Small intestine (tissue), 7 donors: Measurements from ENCODE around the gene MISP. TPM values are rescaled to one million over a fixed set of nuclear protein-coding genes. Genes with fewer than 3 reads are reported as not detected.
A peak's percentile ranks its signal among the peaks of the same experiment; 100 is the strongest.
"Not testable (repeated sequence)": the region's sequence is repeated elsewhere in the genome, so short reads cannot be mapped to it uniquely, and the experiment has no call there.

Experiments used
- DNase-seq, 2 donors: peaks; one replicate each; pipeline versions ENCODE4 v3.0.0 to v3.0.0-alpha.2; 2013
- FAIRE-seq: peaks from 2 replicates; lab custom pipeline; 2012; peaks lifted over from hg19 to GRCh38; lab: Jason Lieb, UNC
- H3K27ac ChIP-seq, 3 donors: one replicate each; pipeline ENCODE4 v1.5.1; 2013; ENCODE audit warnings: low read length in 2 of 3, mild to moderate bottlenecking in 2 of 3, control low read depth in 1 of 3, inconsistent platforms in 1 of 3, low read depth in 1 of 3, moderate library complexity in 1 of 3
- H3K27me3 ChIP-seq, 3 donors: one replicate each; pipeline ENCODE4 v1.6.1; 2013; ENCODE audit warnings: low read length in 3 of 3, inconsistent platforms in 1 of 3; ENCODE audit not compliant: control insufficient read depth in 3 of 3, insufficient read depth in 3 of 3
- H3K36me3 ChIP-seq, 3 donors: one replicate each; pipeline ENCODE4 v1.6.1; 2013; ENCODE audit warnings: low read length in 3 of 3, inconsistent platforms in 1 of 3, low read depth in 1 of 3, mild to moderate bottlenecking in 1 of 3, moderate library complexity in 1 of 3; ENCODE audit not compliant: control insufficient read depth in 3 of 3, insufficient read depth in 2 of 3
- H3K4me1 ChIP-seq, 3 donors: one replicate each; pipeline ENCODE4 v1.6.1; 2013; ENCODE audit warnings: low read length in 2 of 3, inconsistent platforms in 1 of 3, low read depth in 1 of 3, mild to moderate bottlenecking in 1 of 3, moderate library complexity in 1 of 3; ENCODE audit not compliant: control insufficient read depth in 3 of 3, insufficient read depth in 2 of 3
- H3K4me3 ChIP-seq, 3 donors: one replicate each; pipeline ENCODE4 v1.5.1; 2013; ENCODE audit warnings: low read length in 3 of 3, control low read depth in 1 of 3, inconsistent platforms in 1 of 3, low read depth in 1 of 3, mild to moderate bottlenecking in 1 of 3, moderate library complexity in 1 of 3
- H3K9me3 ChIP-seq, 2 donors: one replicate each; pipeline ENCODE4 v1.6.1; 2013; ENCODE audit warnings: low read depth in 1 of 2, low read length in 1 of 2; ENCODE audit not compliant: control insufficient read depth in 2 of 2, insufficient read depth in 1 of 2
- WGBS, 3 donors: extraction: QIAGEN DNeasy Blood & Tissue Kit; methylation state at CpG; one replicate each; pipeline ENCODE4 v1.1.7; 2013; 5-methylcytosine and 5-hydroxymethylcytosine counted together
- polyA plus RNA-seq, 4 donors: library from polyadenylated mRNA; stranded (reverse) in 3 of 4; unstranded in 1 of 4; fragments of 200-250 nt in 3 of 4; fragments of 120-200 nt in 1 of 4; gene quantifications; one replicate each; pipeline versions ENCODE4 v1.2.1 to v1.2.3, GENCODE V29; 2013
- donor health status: healthy with polysubstance abuse.
- donor health status: control.
- donor health status: control.
- donor health status: Bipolar disorder and iron deficiency.
- donor health status: healthy.

The MISP gene
- polyA plus RNA-seq, 4 donors = 189 to 644 (median 383) TPM

DNA sequence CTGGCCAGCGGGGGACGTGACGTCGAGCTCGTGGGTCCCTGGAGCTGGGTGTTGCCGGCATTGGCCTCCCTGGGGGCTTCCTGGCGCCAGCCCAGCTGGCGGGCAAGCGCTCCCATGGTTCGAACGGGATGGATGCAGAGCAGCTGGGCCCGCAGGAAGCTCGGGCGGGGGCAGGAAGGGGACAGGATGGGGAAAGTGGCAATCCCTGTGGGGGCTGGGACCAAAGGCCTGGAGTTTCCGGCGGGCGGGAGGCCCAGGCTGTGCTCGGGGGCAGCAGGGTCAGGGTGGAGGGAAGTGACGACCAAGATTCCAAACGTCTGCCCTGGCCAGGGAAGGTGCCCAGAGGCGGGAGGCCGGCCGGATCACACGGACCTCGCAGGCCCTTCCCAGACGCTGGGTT is 22.9 kb upstream of the MISP start:
- Histone ChIP-seq H3K9me3 (no peaks in the 10 kb centered on the region), H3K27ac (peak overlapping the region in 2 of 3 donors; percentile 13 to 68), H3K4me3 (no peak overlapping the region), H3K4me1 (peaks cover 0 to 4% (median 0%) of the 10 kb centered on the region in 3 donors), H3K36me3 (peaks cover 0 to 45% (median 0%) of the 10 kb centered on the region in 3 donors), H3K27me3 (no peaks in the 10 kb centered on the region)
- no peak for FAIRE-seq
- DNase-seq = no peak
- WGBS, 3 donors = 50 to 60% (median 57%) methylated on average over 26 of the region's 26 CpGs

DNA sequence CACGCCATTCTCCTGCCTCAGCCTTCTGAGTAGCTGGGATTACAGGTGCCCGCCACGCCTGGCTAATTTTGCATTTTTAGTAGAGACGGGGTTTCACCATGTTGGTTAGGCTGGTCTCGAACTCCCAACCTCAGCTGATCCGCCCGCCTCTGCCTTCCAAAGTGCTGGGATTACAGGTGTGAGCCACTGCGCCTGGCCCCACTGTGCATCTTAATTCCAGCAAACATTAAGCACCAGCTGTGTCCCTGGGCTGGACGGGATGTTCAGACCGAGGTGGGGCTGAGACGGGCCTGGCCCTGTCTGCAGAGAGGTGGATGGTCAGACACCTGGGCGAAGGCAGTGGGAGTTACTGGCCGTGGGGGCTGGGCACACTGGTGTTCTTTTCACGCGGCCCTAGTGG is 21.3 kb upstream of the MISP start:
- not testable (repeated sequence) for FAIRE-seq
- WGBS, 3 donors = 80 to 88% (median 88%) methylated on average over 15 of the region's 15 CpGs

GRCh38 chr19:729965-730668 is 20.8 kb upstream of the MISP start:
- Histone ChIP-seq H3K27ac (no peak overlapping the region), H3K36me3 (peaks cover 0 to 62% (median 0%) of the 10 kb centered on the region in 3 donors), H3K4me1 (peaks cover 0 to 9% (median 0%) of the 10 kb centered on the region in 3 donors), H3K4me3 (no peak overlapping the region), H3K9me3 (no peaks in the 10 kb centered on the region), H3K27me3 (no peaks in the 10 kb centered on the region)
- FAIRE-seq (no peak), DNase-seq (no peak)
- 62 to 80% (median 68%) methylated on average over 14 of the region's 14 CpGs for WGBS, 3 donors

More for the DNA sequence above, 21.3 kb upstream of the MISP start:
- H3K36me3 ChIP-seq = peaks cover 0 to 57% (median 0%) of the 10 kb centered on the region in 3 donors
- not testable (repeated sequence) for H3K4me1 ChIP-seq, H3K4me3 ChIP-seq, DNase-seq, H3K27ac ChIP-seq, H3K9me3 ChIP-seq, H3K27me3 ChIP-seq

- peaks cover 0 to 59% (median 0%) of the 10 kb centered on the region in 3 donors for H3K36me3 ChIP-seq
- 64 to 92% (median 78%) methylated on average over 15 to 16 of the region's 16 CpGs for WGBS, 3 donors
- H3K27me3 ChIP-seq = no peaks in the 10 kb centered on the region
- H3K27ac ChIP-seq = no peak overlapping the region
- no peaks in the 10 kb centered on the region for H3K9me3 ChIP-seq
- H3K4me1 ChIP-seq = peaks cover 0 to 14% (median 0%) of the 10 kb centered on the region in 3 donors
- DNase-seq (no peak), FAIRE-seq (no peak)
- H3K4me3 ChIP-seq = no peak overlapping the region
Observed at GRCh38 chr19:731000-731399, 19.9 kb upstream of the MISP start.

DNA sequence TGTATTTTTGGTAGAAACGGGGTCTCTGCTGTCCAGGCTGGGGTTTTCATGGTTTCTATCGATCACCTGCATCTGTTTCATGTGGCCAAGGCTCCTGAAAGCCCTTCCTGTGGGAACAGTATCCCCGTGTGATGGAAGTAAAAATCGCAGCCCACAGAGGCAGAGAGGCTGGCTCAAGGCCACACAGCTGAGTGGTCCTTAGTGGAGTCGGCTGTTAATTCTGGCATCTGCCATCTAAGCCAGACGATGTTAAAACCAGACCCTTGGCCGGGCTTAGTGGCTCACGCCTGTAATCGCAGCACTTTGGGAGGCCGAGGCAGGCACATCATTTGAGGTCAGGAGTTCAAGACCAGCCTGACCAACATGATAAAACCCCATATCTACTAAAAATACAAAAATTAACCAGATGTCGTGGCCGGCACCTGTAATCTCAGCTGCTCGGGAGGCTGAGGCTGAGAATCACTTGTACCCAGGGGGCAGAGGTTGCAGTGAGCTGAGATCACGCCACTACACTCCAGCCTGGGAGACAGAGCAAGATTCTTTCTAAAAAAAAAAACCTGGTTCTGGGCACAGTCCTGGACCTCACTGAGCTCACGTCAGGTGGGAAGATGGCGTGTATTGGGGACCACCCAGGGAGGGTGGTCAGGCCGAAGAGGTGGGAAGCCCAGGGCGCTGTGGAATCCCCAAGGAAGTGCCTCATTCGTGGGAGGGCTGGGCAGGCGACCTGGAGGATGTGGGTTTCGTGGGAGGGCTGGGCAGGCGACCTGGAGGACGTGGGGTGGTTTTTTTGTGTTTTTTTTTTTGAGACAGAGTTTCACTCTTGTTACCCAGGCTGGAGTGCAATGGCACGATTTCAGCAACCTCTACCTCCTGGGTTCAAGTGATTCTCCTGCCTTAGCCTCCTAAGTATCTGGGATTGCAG is 18.5 kb upstream of the MISP start:
- Histone ChIP-seq H3K36me3 (peaks cover 0 to 54% (median 0%) of the 10 kb centered on the region in 3 donors), H3K27me3 (no peaks in the 10 kb centered on the region), H3K27ac (no peak overlapping the region), H3K4me1 (peaks cover 0 to 27% (median 0%) of the 10 kb centered on the region in 3 donors), H3K9me3 (no peaks in the 10 kb centered on the region), H3K4me3 (no peak overlapping the region)
- FAIRE-seq (no peak), DNase-seq (no peak)
- 34 to 67% (median 48%) methylated on average over 24 of the region's 24 CpGs for WGBS, 3 donors

DNA sequence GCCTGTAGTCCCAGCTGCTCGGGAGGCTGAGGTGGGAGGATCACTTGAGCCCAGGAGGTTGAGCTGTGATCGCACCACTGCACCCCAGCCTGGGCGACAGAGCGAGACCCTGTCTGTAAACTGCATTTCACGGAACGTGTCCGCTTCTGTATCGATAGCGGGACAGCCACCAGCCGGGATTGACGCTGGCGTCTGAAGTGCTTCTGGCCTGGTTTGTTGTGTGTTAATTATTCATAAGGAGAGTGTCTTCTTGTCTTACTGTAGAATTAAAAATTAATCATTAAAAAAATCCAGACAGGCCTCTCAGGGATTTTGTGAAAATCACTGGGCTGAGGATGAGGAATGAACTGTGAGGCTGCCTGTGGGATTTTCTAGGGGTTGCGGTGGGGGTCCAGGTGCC is 16.2 kb upstream of the MISP start:
- H3K4me3 ChIP-seq = no peak overlapping the region
- no peaks in the 10 kb centered on the region for H3K27me3 ChIP-seq
- no peak overlapping the region for H3K27ac ChIP-seq
- peaks cover 0 to 46% (median 0%) of the 10 kb centered on the region in 3 donors for H3K36me3 ChIP-seq
- peaks cover 0 to 11% of the 10 kb centered on the region in 2 donors for H3K9me3 ChIP-seq
- peaks cover 0 to 42% (median 0%) of the 10 kb centered on the region in 3 donors for H3K4me1 ChIP-seq
- 66 to 75% (median 69%) methylated on average over 13 of the region's 13 CpGs for WGBS, 3 donors
- FAIRE-seq (no peak), DNase-seq (no peak)

- no peaks in the 10 kb centered on the region for H3K27me3 ChIP-seq
- H3K9me3 ChIP-seq = peaks cover 0 to 11% of the 10 kb centered on the region in 2 donors
- H3K36me3 ChIP-seq = peaks cover 0 to 48% (median 0%) of the 10 kb centered on the region in 3 donors
- H3K4me1 ChIP-seq = peaks cover 0 to 56% (median 0%) of the 10 kb centered on the region in 3 donors
- H3K4me3 ChIP-seq = no peak overlapping the region
- 89 to 92% (median 91%) methylated on average over 32 of the region's 32 CpGs for WGBS, 3 donors
- DNase-seq (no peak), FAIRE-seq (no peak)
- no peak overlapping the region for H3K27ac ChIP-seq
Observed at GRCh38 chr19:736125-736524, 14.8 kb upstream of the MISP start.

- no peak for FAIRE-seq
Observed at GRCh38 chr19:737591-738093, 13.3 kb upstream of the MISP start.

More at GRCh38 chr19:737591-738093, 13.3 kb upstream of the MISP start:
- Histone ChIP-seq H3K4me3 (no peak overlapping the region), H3K27me3 (no peaks in the 10 kb centered on the region), H3K27ac (peak overlapping the region; percentile 37 to 98 (median 85)), H3K9me3 (peaks cover 0 to 11% of the 10 kb centered on the region in 2 donors), H3K36me3 (peaks cover 0 to 44% (median 0%) of the 10 kb centered on the region in 3 donors), H3K4me1 (peaks cover 0 to 70% (median 0%) of the 10 kb centered on the region in 3 donors)
- 15 to 33% (median 23%) methylated on average over 18 to 22 of the region's 22 CpGs for WGBS, 3 donors
- peak; percentile 62 to 74 for DNase-seq
